NK-92 treated with Interleukin-12 subunit alpha and Interleukin-12 subunit beta, amount 100 ng/mL, for 24 hours (cell line): ENCODE data around the gene SUSD4.

ENCODE experiments used
- DNase-seq: peaks from one replicate; lab custom pipeline; 2025; lab: John Stamatoyannopoulos, UW

SUSD4 gene

DNA sequence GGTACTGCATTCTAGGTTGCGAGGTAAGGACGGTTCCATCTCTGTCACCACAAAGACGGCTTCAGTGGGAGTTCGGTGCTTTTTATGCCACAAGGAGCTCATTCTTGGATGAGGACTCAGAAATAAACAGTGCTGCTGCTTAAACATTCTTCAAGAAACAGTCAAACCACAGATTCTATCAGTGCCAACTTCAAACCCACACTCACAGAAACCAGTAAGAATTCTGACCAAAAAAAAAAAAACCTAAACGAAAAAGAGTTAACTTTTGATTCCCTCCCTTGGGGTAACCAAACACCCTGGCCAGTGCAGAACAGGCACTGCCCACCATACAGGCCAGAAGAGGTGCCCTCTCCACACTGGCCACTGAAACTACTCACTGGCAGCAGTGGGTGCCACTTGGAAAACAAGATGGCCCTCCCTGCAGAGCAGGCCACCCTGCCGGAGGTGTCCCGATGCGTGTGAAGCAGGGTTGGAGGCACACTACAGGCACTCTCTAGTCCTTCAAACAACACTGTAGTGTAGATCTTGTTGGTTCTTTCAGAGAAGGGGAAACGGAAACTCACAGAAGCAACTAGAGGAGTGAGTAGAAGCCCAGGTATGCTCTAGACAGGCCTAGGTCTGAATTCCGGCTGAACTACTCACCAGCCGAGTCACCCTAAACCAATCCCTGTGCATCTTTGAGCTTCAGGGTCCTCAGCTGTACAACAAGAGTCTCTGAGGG lies 133.7 kb downstream of the SUSD4 start:
- DNase-seq, result no peak

GRCh38 chr1:223229756-223230155 lies 134.2 kb downstream of the SUSD4 start:
- no peak for DNase-seq

DNA sequence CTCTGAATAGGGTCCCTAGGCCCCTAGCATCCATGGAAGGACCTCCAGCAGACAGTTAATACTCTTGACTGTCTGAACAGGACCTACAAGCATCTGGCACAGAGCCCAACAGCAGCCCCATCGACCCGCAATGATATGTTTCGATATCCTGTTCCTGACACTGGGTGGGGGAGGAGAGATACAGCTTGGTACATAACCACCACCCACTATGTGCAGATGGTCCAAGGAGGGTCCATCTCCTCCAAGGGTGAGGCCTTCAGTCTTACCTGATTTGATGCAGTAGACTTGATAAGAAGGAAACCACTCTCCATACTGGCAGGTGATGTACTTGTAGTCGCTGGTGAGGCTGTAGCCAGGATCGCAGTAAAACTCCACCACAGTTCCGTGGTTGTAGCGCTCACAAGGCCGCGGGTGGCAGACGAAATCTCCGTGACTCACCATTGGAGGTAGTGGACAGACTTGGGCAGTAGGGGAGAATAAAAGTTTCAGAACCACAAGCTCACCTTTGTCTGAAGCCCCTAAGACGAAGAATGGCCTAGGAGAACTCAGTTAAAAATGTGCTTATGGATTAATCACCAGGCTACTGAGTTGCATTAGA lies 134.9 kb downstream of the SUSD4 start:
- DNase-seq, result no peak

GRCh38 chr1:223228201-223228600 lies 135.8 kb downstream of the SUSD4 start:
- no peak for DNase-seq

DNA sequence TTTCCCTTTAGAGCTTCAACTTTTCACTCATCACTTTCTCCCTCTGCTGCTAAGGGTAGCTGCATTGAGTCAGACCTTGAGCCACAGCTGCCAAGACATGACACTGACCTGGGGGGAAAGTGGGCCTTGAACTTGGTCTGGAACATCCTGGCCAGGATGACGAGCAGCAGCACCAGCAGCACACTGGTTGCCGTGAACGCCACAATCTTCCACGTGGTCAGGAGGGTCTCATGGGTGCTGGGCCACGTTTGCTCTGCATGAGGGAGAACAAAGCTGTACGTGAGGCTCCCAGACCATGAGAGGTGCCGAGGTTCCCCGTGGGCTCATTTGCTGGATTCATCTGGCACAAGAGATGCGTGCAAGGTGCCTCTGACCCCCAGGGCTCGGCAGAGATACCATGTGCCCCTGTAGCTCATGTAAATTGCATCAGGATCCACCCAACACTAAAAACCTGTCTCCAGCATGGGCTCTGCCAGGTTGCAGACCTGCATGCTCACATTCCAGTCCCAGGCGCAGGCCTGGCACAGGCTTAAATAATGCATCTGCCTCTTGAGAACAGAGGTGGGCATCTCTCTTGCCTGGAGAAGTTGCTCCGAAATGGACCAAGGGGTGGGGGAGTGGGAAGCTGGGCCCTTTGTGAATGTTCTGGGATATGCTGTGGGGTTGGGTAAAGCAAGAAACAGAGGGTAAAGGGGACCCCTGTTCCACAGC lies 136.3 kb downstream of the SUSD4 start:
- no peak for DNase-seq

DNA sequence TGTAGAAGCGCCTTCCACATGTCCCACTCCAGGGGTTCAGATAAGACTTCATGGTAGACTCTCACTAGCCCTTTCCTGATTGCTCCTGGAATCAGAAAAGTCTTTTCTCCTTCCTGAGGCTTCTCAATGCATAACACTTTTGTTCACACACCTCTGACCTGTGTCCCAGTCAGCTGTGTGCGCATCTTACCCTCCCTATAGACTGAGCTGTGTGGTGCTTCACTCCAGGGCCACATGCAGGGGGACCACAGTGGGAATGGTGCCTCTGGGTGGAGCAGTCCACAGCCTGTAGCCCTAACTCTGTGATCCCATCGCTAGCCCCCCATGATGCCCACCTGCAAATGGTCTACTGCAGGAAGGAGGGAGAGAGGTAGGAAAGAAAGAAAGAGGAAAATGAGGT lies 136.9 kb downstream of the SUSD4 start:
- DNase-seq, result no peak

DNA sequence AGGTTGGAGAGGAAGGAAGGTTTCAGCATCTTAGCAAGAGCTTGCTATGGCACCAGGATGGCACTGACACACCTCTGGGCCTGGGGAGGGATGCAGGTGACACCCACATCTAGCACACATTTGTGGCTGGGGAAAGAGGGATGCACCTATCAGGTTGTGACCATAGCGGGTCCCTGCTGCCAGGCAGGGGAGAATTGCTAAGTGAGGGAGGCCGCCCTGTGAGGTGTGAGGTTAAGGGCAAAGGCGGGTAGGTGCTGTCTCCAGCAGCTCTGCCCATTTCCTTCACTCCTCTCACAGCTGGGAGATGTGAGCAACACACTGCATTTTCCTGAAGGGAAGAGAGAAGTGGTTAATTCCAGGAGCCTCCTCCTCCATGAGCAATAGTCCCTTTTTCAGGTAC lies 137.7 kb downstream of the SUSD4 start:
- DNase-seq, result no peak

DNA sequence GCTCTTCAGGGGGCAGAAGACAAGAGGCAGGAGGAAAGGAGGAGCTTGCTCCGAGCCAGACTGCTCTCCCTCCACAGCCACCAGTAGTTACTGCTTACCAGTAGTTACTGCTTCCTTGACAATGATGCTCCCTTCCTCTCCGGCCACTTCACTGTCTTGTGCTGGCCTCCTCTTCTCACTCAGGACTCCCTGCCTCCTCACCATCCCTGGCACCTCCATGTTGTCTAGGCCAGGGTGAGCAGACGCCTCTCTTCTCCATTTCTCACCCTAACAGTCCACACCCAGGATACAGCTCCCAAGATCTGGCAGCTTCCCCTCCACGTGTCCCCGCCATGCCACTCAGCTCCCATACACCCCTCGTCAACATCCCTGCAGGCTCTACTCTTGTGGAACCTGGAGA lies 138.5 kb downstream of the SUSD4 start:
- DNase-seq, result no peak

- DNase-seq, result no peak
Measured at GRCh38 chr1:223225061-223225460, 138.9 kb downstream of the SUSD4 start.

DNA sequence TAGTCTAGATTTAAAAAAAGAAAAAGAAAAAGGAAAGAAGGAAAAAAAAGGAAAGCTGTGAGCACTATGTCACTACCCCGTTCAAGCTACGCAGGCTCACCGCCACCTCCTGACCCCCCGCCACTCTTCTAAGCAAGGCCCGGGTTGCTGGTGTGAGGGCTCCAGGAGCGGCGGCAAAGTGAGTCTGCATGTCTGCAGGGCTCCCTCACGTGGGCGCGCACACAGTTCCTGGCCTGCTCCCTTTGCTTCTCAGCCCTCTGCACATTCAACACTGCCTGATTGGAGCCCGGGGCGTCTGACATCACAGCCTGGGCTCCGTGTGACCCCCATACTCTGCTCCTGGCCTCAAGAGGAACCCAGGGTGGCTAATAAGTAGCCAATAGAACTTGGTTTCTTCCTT lies 139.5 kb downstream of the SUSD4 start:
- no peak for DNase-seq

GRCh38 chr1:223223091-223223995 lies 140.6 kb downstream of the SUSD4 start:
- no peak for DNase-seq

- no peak for DNase-seq
Measured at GRCh38 chr1:223222377-223222776, 141.6 kb downstream of the SUSD4 start.

DNA sequence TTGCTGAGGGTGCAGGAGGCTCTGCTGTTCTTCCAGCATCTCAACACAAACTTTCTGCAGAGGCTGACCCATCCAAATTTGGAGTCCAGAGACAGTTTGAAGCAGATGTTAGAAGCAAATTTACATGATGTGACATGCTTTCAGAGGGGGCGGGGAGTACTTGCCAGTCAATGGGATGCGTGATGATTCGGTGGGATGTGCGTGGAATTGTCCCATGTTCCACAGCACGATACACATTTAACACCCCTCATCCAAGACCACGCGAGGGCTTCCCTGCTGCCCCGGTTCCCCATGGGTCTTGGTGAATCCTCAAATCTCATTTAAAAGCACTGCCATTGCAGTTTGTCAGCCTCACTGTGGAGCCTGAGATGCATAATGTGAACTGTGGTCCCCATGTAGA lies 142.3 kb downstream of the SUSD4 start:
- DNase-seq, result no peak

- no peak for DNase-seq
Measured at GRCh38 chr1:223219846-223220610, 143.9 kb downstream of the SUSD4 start.

- no peak for DNase-seq
Measured at GRCh38 chr1:223219318-223219635, 144.7 kb downstream of the SUSD4 start.

GRCh38 chr1:223217781-223218180 lies 146.2 kb downstream of the SUSD4 start:
- no peak for DNase-seq

DNA sequence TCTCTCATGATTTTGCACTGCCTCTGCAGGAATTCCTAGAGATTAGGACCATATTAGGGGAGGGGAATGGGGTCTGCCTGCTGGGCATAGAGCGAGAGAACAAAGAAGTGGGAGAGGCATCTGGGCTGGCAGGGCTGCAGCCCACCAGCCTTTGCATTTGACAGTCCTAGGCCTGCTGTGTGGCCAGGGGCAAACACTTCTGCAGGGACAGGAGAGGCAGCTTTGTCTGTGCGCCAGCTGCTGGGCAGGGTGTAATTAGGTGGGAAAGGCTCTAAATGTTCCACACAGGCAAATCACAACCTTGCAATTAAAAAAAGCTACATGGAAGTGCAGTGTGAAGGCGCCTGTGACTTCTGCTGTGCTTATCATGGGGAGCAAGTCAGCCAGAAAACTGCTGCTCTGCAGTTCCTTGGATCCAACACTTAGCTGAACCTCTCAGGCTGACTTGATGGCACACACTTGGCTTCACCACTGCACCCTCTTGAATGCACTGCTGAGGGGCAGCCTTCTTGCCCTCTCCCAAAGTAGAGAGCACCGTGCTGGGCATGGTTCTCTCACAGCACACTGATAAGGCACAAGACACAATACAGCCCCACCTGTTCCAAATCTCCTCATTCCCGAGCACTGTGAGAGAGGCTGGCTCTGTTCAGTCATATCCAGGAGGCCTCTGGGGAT lies 147.3 kb downstream of the SUSD4 start:
- no peak for DNase-seq

DNA sequence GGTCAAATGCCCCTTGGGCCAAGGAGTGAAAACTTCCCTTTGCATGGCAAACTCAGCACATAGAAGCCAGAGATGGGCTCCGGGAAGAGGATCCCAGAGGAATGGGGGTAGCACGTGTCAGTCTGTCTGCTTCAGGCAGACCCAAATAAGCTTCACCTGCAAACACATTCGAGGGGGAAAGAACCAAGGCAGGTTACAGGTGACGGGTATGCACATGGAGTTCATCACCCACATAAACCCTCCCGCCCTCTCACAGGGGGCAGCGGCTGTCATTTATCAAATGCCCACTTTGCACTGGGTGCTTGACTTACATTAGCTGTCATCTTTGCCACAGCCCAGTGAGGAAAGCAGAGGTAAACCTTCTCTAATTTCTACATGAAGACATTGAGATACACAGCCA lies 147.9 kb downstream of the SUSD4 start:
- DNase-seq, result no peak

DNA sequence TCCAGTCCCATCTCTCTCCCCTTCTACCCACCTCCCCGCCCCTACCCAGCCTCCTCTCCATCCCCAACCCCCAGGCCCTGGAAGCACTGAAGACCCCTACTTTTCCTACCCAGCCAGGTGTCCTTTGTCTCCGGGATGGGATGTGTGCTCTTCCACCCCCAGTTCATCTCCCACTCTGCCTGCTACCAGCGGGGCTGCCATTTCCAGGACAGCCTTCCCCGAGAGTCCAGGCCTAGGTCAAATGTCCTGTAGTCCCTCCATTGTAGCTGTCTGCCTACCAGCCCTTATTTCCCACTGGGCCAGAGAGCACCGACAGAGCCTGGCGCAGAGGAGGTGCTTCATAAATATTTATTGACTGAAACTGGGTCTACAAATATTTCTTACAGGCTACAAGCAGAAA lies 148.9 kb downstream of the SUSD4 start:
- DNase-seq, result no peak

GRCh38 chr1:223214261-223214807 lies 149.6 kb downstream of the SUSD4 start:
- no peak for DNase-seq

DNA sequence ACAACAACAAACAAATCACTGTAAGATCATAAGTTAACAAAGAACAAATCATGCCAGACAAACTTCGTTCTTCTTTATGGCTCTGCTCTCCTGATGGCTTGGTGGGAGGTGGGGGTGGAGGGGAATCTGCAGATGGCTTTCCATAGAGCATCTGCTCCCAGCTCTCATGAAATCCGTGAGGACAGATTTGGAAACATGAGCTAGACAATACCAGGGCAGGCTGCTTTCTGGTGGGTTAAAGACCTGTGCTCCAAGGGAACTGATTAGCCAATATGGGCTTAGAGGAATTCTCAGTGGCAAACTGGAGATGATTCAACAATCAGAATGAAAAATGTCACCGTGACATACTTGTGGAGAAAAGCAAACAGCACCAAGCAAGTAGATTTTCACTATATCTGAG lies 151.5 kb downstream of the SUSD4 start:
- no peak for DNase-seq
